Lower lobe of right lung (tissue), 2 donors: ENCODE results near the gene GJA3. TPM values are rescaled to one million over a fixed set of nuclear protein-coding genes. Genes with fewer than 3 reads are reported as not detected.

Source experiments
- ATAC-seq, 2 donors: fragments of 200-7000 bp; cut with Tn5 transposase; one replicate each; pipeline ENCODE4 v1.9.1; 2020 to 2022; ENCODE audit warnings: mild to moderate bottlenecking in 2 of 2, moderate library complexity in 2 of 2
- DNase-seq: peaks from one replicate; pipeline ENCODE4 v3.0.0-alpha.2; 2020
- H3K27ac ChIP-seq: fragments of 200-600 bp; one replicate; pipeline ENCODE4 v1.8.0; 2022
- H3K27me3 ChIP-seq: fragments of 200-600 bp; one replicate; pipeline ENCODE4 v1.8.0; 2022; ENCODE audit warnings: low read depth
- H3K36me3 ChIP-seq: fragments of 200-600 bp; one replicate; pipeline ENCODE4 v1.8.0; 2022; ENCODE audit warnings: mild to moderate bottlenecking
- H3K4me1 ChIP-seq: fragments of 200-600 bp; one replicate; pipeline ENCODE4 v1.8.0; 2022
- H3K4me3 ChIP-seq: fragments of 200-600 bp; one replicate; pipeline ENCODE4 v1.8.0; 2022; ENCODE audit warnings: mild to moderate bottlenecking
- H3K9me3 ChIP-seq: fragments of 200-600 bp; one replicate; pipeline ENCODE4 v1.8.0; 2022
- CTCF ChIP-seq: fragments of 200-600 bp; IDR thresholded peaks from one replicate; pipeline ENCODE4 v1.8.0; 2022; ENCODE audit warnings: antibody characterized with exemption, mild to moderate bottlenecking
- intact Hi-C: fragments of 100-400 bp; cut with DNase I; formaldehyde crosslinking; loops from one replicate; pipeline ENCODE4 v1.11.0; 2022
- total RNA-seq: library from RNA; stranded (reverse); fragmentation: NEBNext Ultra II Directional; extraction: Animal tissue kit (Norgen Biotek cat#: 25700); gene quantifications from one replicate; pipeline ENCODE4 v1.2.1, GENCODE V29; 2021
- donor health status: DM: no; HTN: yes; CAD: no; lungs with severe emphysema.

The GJA3 gene
- total RNA-seq, 1 donor from 2014 or later, result not detected

DNA sequence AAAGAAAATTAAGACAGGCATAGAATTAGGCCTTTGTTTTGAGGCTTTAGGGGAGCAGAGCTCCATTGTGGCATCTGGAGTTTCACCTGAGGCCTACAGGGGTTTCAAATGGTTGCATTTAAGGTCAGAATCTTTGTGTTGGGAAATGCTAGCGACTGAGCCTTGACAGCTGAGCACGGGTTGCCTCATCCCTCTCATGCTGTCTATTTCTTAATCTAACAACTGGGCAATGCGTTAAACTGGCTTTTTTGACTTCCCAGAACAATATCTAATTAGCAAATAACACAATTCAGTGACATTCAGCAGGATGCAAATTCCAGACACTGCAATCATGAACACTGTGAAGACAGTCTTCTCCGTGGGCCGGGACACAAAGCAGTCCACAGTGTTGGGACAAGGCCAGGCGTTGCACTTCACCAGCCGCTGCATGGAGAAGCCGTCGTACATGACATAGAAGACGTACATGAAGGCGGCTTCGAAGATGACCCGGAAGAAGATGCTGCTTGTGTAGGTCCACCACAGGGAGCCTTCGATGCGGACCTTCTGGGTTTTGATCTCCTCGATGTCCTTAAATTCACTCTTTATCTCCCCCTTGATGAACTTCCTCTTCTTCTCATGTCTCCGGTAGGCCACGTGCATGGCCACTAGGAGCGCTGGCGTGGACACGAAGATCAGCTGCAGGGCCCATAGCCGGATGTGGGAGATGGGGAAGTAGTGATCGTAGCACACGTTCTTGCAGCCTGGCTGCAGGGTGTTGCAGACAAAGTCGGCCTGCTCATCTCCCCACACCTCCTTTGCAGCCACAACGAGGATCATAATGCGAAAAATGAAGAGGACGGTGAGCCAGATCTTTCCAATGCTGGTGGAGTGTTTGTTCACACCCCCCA lies 28.1 kb upstream of the GJA3 start:
- no peak overlapping the region for H3K4me3 ChIP-seq
- no peaks in the 10 kb centered on the region for H3K9me3 ChIP-seq
- no peak overlapping the region for H3K27ac ChIP-seq
- peaks cover 25% of the 10 kb centered on the region for H3K4me1 ChIP-seq
- peak; percentile 71 for DNase-seq
- H3K36me3 ChIP-seq, result no peaks in the 10 kb centered on the region
- peaks cover 37% of the 10 kb centered on the region for H3K27me3 ChIP-seq
- no peak for TF ChIP-seq CTCF
- ATAC-seq, result peak in 1 of 2 donors; percentile 29
- intact Hi-C loops, result no loop called here

GRCh38 chr13:20186771-20187170 lies 25.9 kb upstream of the GJA3 start:
- H3K4me1 ChIP-seq, result peaks cover 4% of the 10 kb centered on the region
- ATAC-seq (no peak), DNase-seq (no peak)
- intact Hi-C loops, result no loop called here
- H3K36me3 ChIP-seq, result no peaks in the 10 kb centered on the region
- peaks cover 18% of the 10 kb centered on the region for H3K27me3 ChIP-seq
- TF ChIP-seq CTCF, result no peak
- no peaks in the 10 kb centered on the region for H3K9me3 ChIP-seq
- no peak overlapping the region for H3K4me3 ChIP-seq
- no peak overlapping the region for H3K27ac ChIP-seq

GRCh38 chr13:20185366-20186056 lies 24.7 kb upstream of the GJA3 start:
- DNase-seq (no peak), ATAC-seq (no peak)
- no peaks in the 10 kb centered on the region for H3K4me1 ChIP-seq
- H3K4me3 ChIP-seq, result no peak overlapping the region
- H3K27ac ChIP-seq, result no peak overlapping the region
- H3K36me3 ChIP-seq, result no peaks in the 10 kb centered on the region
- intact Hi-C loops, result no loop called here
- no peak for TF ChIP-seq CTCF
- H3K9me3 ChIP-seq, result no peaks in the 10 kb centered on the region
- H3K27me3 ChIP-seq, result peaks cover 19% of the 10 kb centered on the region

- peak; percentile 76 for TF ChIP-seq CTCF
- H3K9me3 ChIP-seq, result no peaks in the 10 kb centered on the region
- H3K4me1 ChIP-seq, result no peaks in the 10 kb centered on the region
- DNase-seq, result no peak
- H3K36me3 ChIP-seq, result no peaks in the 10 kb centered on the region
- ATAC-seq, result peak; percentile 92 to 93
- no peak overlapping the region for H3K27ac ChIP-seq
- H3K4me3 ChIP-seq, result no peak overlapping the region
- intact Hi-C loops, result no loop called here
- H3K27me3 ChIP-seq, result peaks cover 44% of the 10 kb centered on the region
Observed at GRCh38 chr13:20182231-20182846, 21.5 kb upstream of the GJA3 start.

GRCh38 chr13:20181188-20181587 lies 20.3 kb upstream of the GJA3 start:
- ATAC-seq (no peak), DNase-seq (no peak)
- Histone ChIP-seq H3K4me3 (no peak overlapping the region), H3K27ac (no peak overlapping the region), H3K4me1 (no peaks in the 10 kb centered on the region), H3K36me3 (no peaks in the 10 kb centered on the region), H3K9me3 (no peaks in the 10 kb centered on the region), H3K27me3 (peaks cover 49% of the 10 kb centered on the region)
- intact Hi-C loops, result no loop called here
- no peak for TF ChIP-seq CTCF
